Transverse colon (tissue), 3 donors: Measurements from ENCODE around the gene MUC5B.

Source experiments
- CTCF ChIP-seq, 5 experiments: fragments of 200-600 bp in 3 of 5; fragments of 450-650 bp in 2 of 5; sonication (generic) in 3 of 5; IDR thresholded peaks; 1 replicate in 2 of 5; 2 replicates in 3 of 5; pipeline ENCODE4 v1.5.1; 2016 to 2017; ENCODE audit warnings: antibody characterized with exemption in 5 of 5, inconsistent platforms in 3 of 5, mild to moderate bottlenecking in 2 of 5, moderate library complexity in 1 of 5
- EP300 ChIP-seq: sonication (generic); formaldehyde crosslinking; IDR thresholded peaks from one replicate; pipeline ENCODE4 v1.6.1; 2017; ENCODE audit warnings: antibody characterized with exemption, low read depth
- POLR2A ChIP-seq: fragments of 450-650 bp; IDR thresholded peaks from one replicate; pipeline ENCODE4 v1.6.1; 2016; ENCODE audit warnings: antibody characterized with exemption, mild to moderate bottlenecking, moderate library complexity

DNA sequence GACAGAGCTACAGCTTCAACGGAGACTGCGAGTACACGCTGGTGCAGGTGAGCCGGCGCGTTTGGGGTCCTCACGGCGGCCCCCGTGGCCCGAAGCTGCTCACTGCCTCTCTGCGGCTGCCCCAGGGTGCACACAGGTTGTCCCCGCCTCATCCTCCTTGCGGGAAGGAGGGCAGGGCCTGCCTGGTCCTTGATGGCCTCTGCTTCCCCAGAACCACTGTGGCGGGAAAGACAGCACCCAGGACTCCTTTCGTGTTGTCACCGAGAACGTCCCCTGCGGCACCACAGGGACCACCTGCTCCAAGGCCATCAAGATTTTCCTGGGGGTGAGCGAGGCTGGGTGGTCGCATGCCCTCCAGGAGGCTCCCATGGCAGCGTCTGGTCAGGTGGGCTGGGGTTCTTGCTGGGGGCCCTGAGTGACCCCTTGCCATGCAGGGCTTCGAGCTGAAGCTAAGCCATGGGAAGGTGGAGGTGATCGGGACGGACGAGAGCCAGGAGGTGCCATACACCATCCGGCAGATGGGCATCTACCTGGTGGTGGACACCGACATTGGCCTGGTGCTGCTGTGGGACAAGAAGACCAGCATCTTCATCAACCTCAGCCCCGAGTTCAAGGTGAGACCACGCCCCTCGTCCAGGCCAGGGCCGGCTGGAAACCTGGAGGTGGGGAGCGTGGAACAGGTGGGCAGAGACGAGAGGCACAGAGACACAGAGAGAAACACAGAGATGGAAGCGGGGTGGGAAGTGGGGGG lies 45.7 kb upstream of the MUC5B start:
- TF ChIP-seq EP300 (no peak), POLR2A (no peak), CTCF (IDR thresholded peaks at IDR 0.05) (no peak)
